Neural progenitor cell (in vitro differentiated cells): ENCODE results near the gene GCNT1.

ENCODE experiments used
- CTCF ChIP-seq: fragments of 200-600 bp; sonication (generic); IDR thresholded peaks from 2 replicates; pipeline ENCODE4 v1.5.1; 2017; ENCODE audit warnings: antibody characterized with exemption, mild to moderate bottlenecking
- EZH2 ChIP-seq: fragments of 200-600 bp; sonication (generic); IDR thresholded peaks from 2 replicates; pipeline ENCODE4 v1.6.1; 2017; ENCODE audit warnings: antibody characterized with exemption, mild to moderate bottlenecking, moderate library complexity

- TF ChIP-seq CTCF, result no peak
- no peak for TF ChIP-seq EZH2
These were observed 75.0 kb downstream of the GCNT1 start for GRCh38 chr9:76534026-76534425.
